GM12878 (cell line): ENCODE measurements around the gene KIF5C. TPM values are rescaled to one million over a fixed set of nuclear protein-coding genes. Genes with fewer than 3 reads are reported as not detected.

Source experiments
- ATF2 ChIP-seq: IDR thresholded peaks from 2 replicates; pipeline ENCODE4 v1.6.1; 2012; ENCODE audit warnings: low read length, inconsistent platforms
- BCL11A ChIP-seq: IDR thresholded peaks from 2 replicates; pipeline ENCODE4 v1.6.1; 2011; ENCODE audit warnings: low read depth, low read length
- CREB1 ChIP-seq: IDR thresholded peaks from 2 replicates; pipeline ENCODE4 v1.6.1; 2012; ENCODE audit warnings: low read depth, mild to moderate bottlenecking, inconsistent platforms
- CTCF ChIP-seq, 3 experiments: IDR thresholded peaks in 2 of 3; conservative IDR thresholded peaks in 1 of 3; 2 replicates each; pipeline ENCODE4 v1.5.1; 2011; ENCODE audit warnings: low read depth in 3 of 3, low read length in 3 of 3, mild to moderate bottlenecking in 3 of 3, control low read depth in 2 of 3, moderate library complexity in 2 of 3, inconsistent platforms in 1 of 3, mixed read lengths in 1 of 3; ENCODE audit not compliant: control insufficient read depth in 2 of 3, insufficient read depth in 1 of 3; ENCODE audit errors: extremely low read depth in 1 of 3
- E4F1 ChIP-seq: fragments of 450-650 bp; IDR thresholded peaks from 2 replicates; pipeline ENCODE4 v1.6.1; 2018; ENCODE audit warnings: borderline replicate concordance, mild to moderate bottlenecking; ENCODE audit not compliant: partially characterized antibody
- ETV6 ChIP-seq, 2 experiments: fragments of 450-650 bp in 1 of 2; IDR thresholded peaks in 1 of 2; conservative IDR thresholded peaks in 1 of 2; 2 replicates each; pipeline ENCODE4 v1.6.1; 2014; ENCODE audit warnings: antibody characterized with exemption in 1 of 2, borderline replicate concordance in 1 of 2, low read depth in 1 of 2, mild to moderate bottlenecking in 1 of 2, moderate library complexity in 1 of 2
- FOS ChIP-seq: IDR thresholded peaks from 3 replicates; pipeline ENCODE4 v1.6.1; 2011; ENCODE audit warnings: borderline replicate concordance; ENCODE audit not compliant: insufficient read length; ENCODE audit errors: extremely low read depth
- GATAD2B ChIP-seq: fragments of 450-650 bp; conservative IDR thresholded peaks from 2 replicates; pipeline ENCODE4 v1.6.1; 2017; ENCODE audit warnings: low read depth, mild to moderate bottlenecking, moderate library complexity
- HDGF ChIP-seq: fragments of 450-650 bp; IDR thresholded peaks from 2 replicates; pipeline ENCODE4 v1.6.1; 2016; ENCODE audit warnings: antibody characterized with exemption
- JUNB ChIP-seq: IDR thresholded peaks from 2 replicates; pipeline ENCODE4 v1.6.1; 2016; ENCODE audit warnings: antibody characterized with exemption, mild to moderate bottlenecking
- NBN ChIP-seq: fragments of 450-650 bp; IDR thresholded peaks from 2 replicates; pipeline ENCODE4 v1.6.1; 2016
- NFIC ChIP-seq: IDR thresholded peaks from 2 replicates; pipeline ENCODE4 v1.6.1; 2012; ENCODE audit warnings: low read depth, mild to moderate bottlenecking, inconsistent platforms, low read length, moderate library complexity
- NR2C2 ChIP-seq: IDR thresholded peaks from 2 replicates; pipeline ENCODE4 v1.6.1; 2011; ENCODE audit warnings: borderline replicate concordance, low read depth; ENCODE audit not compliant: control insufficient read depth, insufficient read length
- RB1 ChIP-seq: fragments of 450-650 bp; formaldehyde crosslinking; IDR thresholded peaks from 2 replicates; pipeline ENCODE4 v1.6.1; 2017; ENCODE audit warnings: mild to moderate bottlenecking, borderline replicate concordance
- RUNX3 ChIP-seq: IDR thresholded peaks from 2 replicates; pipeline ENCODE4 v1.6.1; 2012; ENCODE audit warnings: low read length, inconsistent platforms
- STAT1 ChIP-seq: fragments of 450-650 bp; conservative IDR thresholded peaks from 2 replicates; pipeline ENCODE4 v1.6.1; 2014; ENCODE audit warnings: antibody characterized with exemption, mild to moderate bottlenecking
- TCF3 ChIP-seq: IDR thresholded peaks from 2 replicates; pipeline ENCODE4 v1.6.1; 2012; ENCODE audit warnings: low read depth, mild to moderate bottlenecking, low read length, borderline replicate concordance; ENCODE audit not compliant: insufficient read depth
- TCF7 ChIP-seq: IDR thresholded peaks from 2 replicates; pipeline ENCODE4 v1.6.1; 2014; ENCODE audit warnings: antibody characterized with exemption, borderline replicate concordance
- ZNF384 ChIP-seq: IDR thresholded peaks from 2 replicates; pipeline ENCODE4 v1.6.1; 2012; ENCODE audit warnings: low read depth, mild to moderate bottlenecking, low read length, improper control_type of control experiment, borderline replicate concordance
- ZNF622 ChIP-seq: fragments of 450-650 bp; IDR thresholded peaks from 2 replicates; pipeline ENCODE4 v1.6.1; 2017; ENCODE audit warnings: mild to moderate bottlenecking, inconsistent platforms
- ZZZ3 ChIP-seq: IDR thresholded peaks from 2 replicates; pipeline ENCODE4 v1.6.1; 2011; ENCODE audit warnings: low read depth; ENCODE audit not compliant: control insufficient read depth, insufficient read length
- polyA plus RNA-seq, 11 experiments: library from polyadenylated mRNA; depleted of rRNA in 4 of 11; unstranded in 6 of 11; stranded (reverse) in 5 of 11; fragments of >200 nt; fragmentation: Nextera tagmentation in 4 of 11; fragmentation: Illumina TruSeq in 1 of 11; extraction: Ambion mirVana in 4 of 11; extraction: Trizol in 1 of 11; gene quantifications; 1 replicate in 1 of 11; 2 replicates in 10 of 11; pipeline versions ENCODE4 v1.2.1 to v1.2.3, GENCODE V29; 2011 to 2016; ENCODE audit warnings: inconsistent platforms in 2 of 11, missing spikeins in 2 of 11, low read depth in 1 of 11
- total RNA-seq, 4 experiments: library from RNA; depleted of rRNA in 3 of 4; stranded (reverse); fragments of >200 nt in 3 of 4; fragmentation: Illumina TruSeq in 1 of 4; extraction: Trizol in 1 of 4; gene quantifications; 2 replicates each; pipeline versions ENCODE4 v1.2.1 to v1.2.3, GENCODE V29; 2013 to 2021
- TF ChIP-seq, protein P1 (sequence below): fragments of 450-650 bp; formaldehyde crosslinking; IDR thresholded peaks from 2 replicates; pipeline ENCODE4 v1.4.0; 2022; ENCODE audit warnings: mild to moderate bottlenecking, moderate library complexity

KIF5C gene
- total and polyA plus RNA-seq, 10 of the 15 experiments (the other 5 are each of a cell fraction or from before 2014, with no cell fraction given), result 0.08 to 0.49 (median 0.24) TPM

- TF ChIP-seq CTCF (IDR thresholded peaks at IDR 0.05 in 2 of 3, conservative IDR thresholded peaks at IDR 0.05 in 1 of 3; ENCODE audit: control insufficient read depth in 2 of 3, extremely low read depth in 1 of 3, insufficient read depth in 1 of 3, low read depth in 3 of 3, low read length in 3 of 3) (no peak), GATAD2B (no peak), NFIC (peak; percentile 28; the same call in 1 of the 2 replicates), ZZZ3 (no peak), FOS (no peak), NR2C2 (no peak), NBN (no peak), RB1 (no peak), ZNF384 (no peak), ETV6 (conservative IDR thresholded peaks at IDR 0.05 in 1 of 2, IDR thresholded peaks at IDR 0.05 in 1 of 2; ENCODE audit: borderline replicate concordance in 1 of 2, low read depth in 1 of 2) (no peak), E4F1 (no peak), TCF7 (peak; percentile 23; the same call in 1 of the 2 replicates), ATF2 (peak; percentile 87), JUNB (peak; percentile 88), HDGF (no peak), TCF3 (no peak), STAT1 (no peak), CREB1 (peak; percentile 91), ZNF622 (no peak), RUNX3 (peak; percentile 62), BCL11A (peak; percentile 36; the same call in 1 of the 2 replicates)
- TF ChIP-seq, protein P1, sequence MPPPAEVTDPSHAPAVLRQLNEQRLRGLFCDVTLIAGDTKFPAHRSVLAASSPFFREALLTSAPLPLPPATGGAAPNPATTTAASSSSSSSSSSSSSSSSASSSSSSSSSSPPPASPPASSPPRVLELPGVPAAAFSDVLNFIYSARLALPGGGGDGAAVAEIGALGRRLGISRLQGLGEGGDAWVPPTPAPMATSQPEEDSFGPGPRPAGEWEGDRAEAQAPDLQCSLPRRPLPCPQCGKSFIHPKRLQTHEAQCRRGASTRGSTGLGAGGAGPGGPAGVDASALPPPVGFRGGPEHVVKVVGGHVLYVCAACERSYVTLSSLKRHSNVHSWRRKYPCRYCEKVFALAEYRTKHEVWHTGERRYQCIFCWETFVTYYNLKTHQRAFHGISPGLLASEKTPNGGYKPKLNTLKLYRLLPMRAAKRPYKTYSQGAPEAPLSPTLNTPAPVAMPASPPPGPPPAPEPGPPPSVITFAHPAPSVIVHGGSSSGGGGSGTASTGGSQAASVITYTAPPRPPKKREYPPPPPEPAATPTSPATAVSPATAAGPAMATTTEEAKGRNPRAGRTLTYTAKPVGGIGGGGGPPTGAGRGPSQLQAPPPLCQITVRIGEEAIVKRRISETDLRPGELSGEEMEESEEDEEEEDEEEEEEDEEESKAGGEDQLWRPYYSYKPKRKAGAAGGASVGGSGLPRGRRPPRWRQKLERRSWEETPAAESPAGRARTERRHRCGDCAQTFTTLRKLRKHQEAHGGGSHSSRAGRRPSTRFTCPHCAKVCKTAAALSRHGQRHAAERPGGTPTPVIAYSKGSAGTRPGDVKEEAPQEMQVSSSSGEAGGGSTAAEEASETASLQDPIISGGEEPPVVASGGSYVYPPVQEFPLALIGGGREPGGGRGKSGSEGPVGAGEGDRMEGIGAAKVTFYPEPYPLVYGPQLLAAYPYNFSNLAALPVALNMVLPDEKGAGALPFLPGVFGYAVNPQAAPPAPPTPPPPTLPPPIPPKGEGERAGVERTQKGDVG, result no peak
Observed at GRCh38 chr2:149050188-149050587, 175.2 kb downstream of the KIF5C start (continued).
